Adipocyte (in vitro differentiated cells): ENCODE measurements around the gene CSRNP2.
"Not testable (repeated sequence)": the region's sequence is repeated elsewhere in the genome, so short reads cannot be mapped to it uniquely, and the experiment has no call there.

ENCODE experiments used
- DNase-seq: peaks from one replicate; pipeline ENCODE4 v3.0.0-alpha.2; 2015; ENCODE audit warnings: low read depth
- H3K27me3 ChIP-seq: replicated peaks from 2 replicates; pipeline ENCODE4 v1.7.0; 2013; ENCODE audit warnings: mild to moderate bottlenecking, low read length, moderate library complexity; ENCODE audit not compliant: control insufficient read depth, insufficient read depth
- H3K36me3 ChIP-seq: 2 replicates; pipeline ENCODE4 v1.7.0; 2013; ENCODE audit warnings: low read length, mild to moderate bottlenecking, moderate library complexity; ENCODE audit not compliant: control insufficient read depth, insufficient read depth, severe bottlenecking
- H3K4me1 ChIP-seq: 2 replicates; pipeline ENCODE4 v1.7.0; 2013; ENCODE audit warnings: mild to moderate bottlenecking, low read length, moderate library complexity; ENCODE audit not compliant: control insufficient read depth, insufficient read depth
- H3K4me3 ChIP-seq: 2 replicates; pipeline ENCODE4 v1.7.0; 2013; ENCODE audit warnings: mild to moderate bottlenecking, low read length, moderate library complexity
- H3K9ac ChIP-seq: 2 replicates; pipeline ENCODE4 v1.7.0; 2013; ENCODE audit warnings: mild to moderate bottlenecking, low read length, moderate library complexity
- H3K9me3 ChIP-seq: 2 replicates; pipeline ENCODE4 v1.7.0; 2013; ENCODE audit warnings: mild to moderate bottlenecking, low read length, moderate library complexity; ENCODE audit not compliant: control insufficient read depth

The CSRNP2 gene

GRCh38 chr12:51108136-51108535, 24.7 kb upstream of the CSRNP2 start:
- Histone ChIP-seq H3K36me3 (peaks cover 70% of the 10 kb centered on the region), H3K27me3 (no peaks in the 10 kb centered on the region), H3K4me1 (peaks cover 5% of the 10 kb centered on the region), H3K9me3 (no peaks in the 10 kb centered on the region), H3K9ac (no peak overlapping the region), H3K4me3 (no peak overlapping the region)
- no peak for DNase-seq

GRCh38 chr12:51103977-51104376, 20.6 kb upstream of the CSRNP2 start:
- no peak for DNase-seq
- no peak overlapping the region for H3K4me3 ChIP-seq
- H3K4me1 ChIP-seq = peaks cover 9% of the 10 kb centered on the region
- H3K9me3 ChIP-seq = no peaks in the 10 kb centered on the region
- H3K27me3 ChIP-seq = no peaks in the 10 kb centered on the region
- peaks cover 74% of the 10 kb centered on the region for H3K36me3 ChIP-seq
- H3K9ac ChIP-seq = no peak overlapping the region

GRCh38 chr12:51098611-51099010, 15.2 kb upstream of the CSRNP2 start:
- H3K9me3 ChIP-seq = no peaks in the 10 kb centered on the region
- H3K4me1 ChIP-seq = peaks cover 12% of the 10 kb centered on the region
- no peak for DNase-seq
- H3K4me3 ChIP-seq = no peak overlapping the region
- H3K36me3 ChIP-seq = peaks cover 74% of the 10 kb centered on the region
- H3K27me3 ChIP-seq = no peaks in the 10 kb centered on the region
- peak overlapping the region; percentile 49 for H3K9ac ChIP-seq

DNA sequence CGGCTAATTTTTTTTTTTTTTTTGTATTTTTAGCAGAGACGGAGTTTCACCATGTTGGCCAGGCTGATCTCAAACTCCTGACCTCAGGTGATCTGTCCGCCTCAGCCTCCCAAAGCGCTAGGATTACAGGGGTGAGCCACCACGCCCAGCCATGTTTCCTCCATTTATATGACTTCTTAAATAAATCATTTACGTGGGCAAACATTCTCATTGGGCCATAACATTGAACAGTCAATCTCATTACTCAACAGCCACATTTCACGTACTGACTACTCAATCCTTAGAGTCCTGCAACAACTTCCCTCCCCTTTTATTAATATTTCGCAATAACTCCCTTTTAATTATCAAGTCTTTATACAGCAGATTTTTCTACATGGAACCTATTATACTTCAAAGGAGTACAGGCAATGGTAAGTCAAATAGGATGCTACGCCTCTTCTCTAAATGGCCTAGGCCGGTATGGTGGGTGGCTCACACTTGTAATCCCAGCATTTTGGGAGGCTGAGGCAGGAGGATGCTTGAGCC, 7.4 kb upstream of the CSRNP2 start:
- Histone ChIP-seq H3K4me1 (no peaks in the 10 kb centered on the region), H3K9ac (no peak overlapping the region), H3K27me3 (no peaks in the 10 kb centered on the region), H3K4me3 (no peak overlapping the region), H3K9me3 (no peaks in the 10 kb centered on the region), H3K36me3 (peaks cover 33% of the 10 kb centered on the region)
- DNase-seq = no peak

- H3K9me3 ChIP-seq = no peaks in the 10 kb centered on the region
- no peaks in the 10 kb centered on the region for H3K27me3 ChIP-seq
- H3K4me3 ChIP-seq = no peak overlapping the region
- no peak for DNase-seq
- H3K4me1 ChIP-seq = peaks cover 3% of the 10 kb centered on the region
- H3K36me3 ChIP-seq = peaks cover 8% of the 10 kb centered on the region
- H3K9ac ChIP-seq = no peak overlapping the region
Observed at GRCh38 chr12:51087818-51088217, 4.4 kb upstream of the CSRNP2 start.

DNA sequence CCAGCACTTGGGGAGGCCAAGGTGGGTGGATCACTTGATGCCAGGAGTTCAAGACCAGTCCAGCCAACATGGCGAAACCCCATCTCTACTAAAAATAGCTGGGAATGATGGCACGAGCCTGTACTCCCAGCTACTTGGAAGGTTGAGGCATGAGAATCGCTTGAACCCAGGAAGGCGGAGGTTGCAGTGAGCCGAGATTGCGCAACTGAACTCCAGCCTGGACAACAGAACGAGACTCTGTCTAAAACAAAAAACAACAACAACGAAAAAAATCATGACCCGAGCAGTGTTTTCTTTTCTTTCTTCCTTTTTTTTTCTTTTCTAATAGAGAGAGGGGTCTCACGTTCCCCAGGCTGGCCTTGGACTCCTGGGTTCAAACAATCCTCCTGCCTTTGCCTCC, 3.5 kb upstream of the CSRNP2 start:
- peaks cover 6% of the 10 kb centered on the region for H3K4me1 ChIP-seq
- no peaks in the 10 kb centered on the region for H3K9me3 ChIP-seq
- H3K27me3 ChIP-seq = no peaks in the 10 kb centered on the region
- H3K4me3 ChIP-seq = no peak overlapping the region
- H3K36me3 ChIP-seq = peaks cover 8% of the 10 kb centered on the region
- DNase-seq = no peak
- H3K9ac ChIP-seq = no peak overlapping the region

- no peaks in the 10 kb centered on the region for H3K27me3 ChIP-seq
- H3K4me3 ChIP-seq = no peak overlapping the region
Observed at GRCh38 chr12:51085757-51086156, 2.4 kb upstream of the CSRNP2 start.

GRCh38 chr12:51082561-51083125, 753 bp downstream of the CSRNP2 start:
- Histone ChIP-seq H3K4me1 (peaks cover 21% of the 10 kb centered on the region), H3K36me3 (no peaks in the 10 kb centered on the region), H3K4me3 (peak overlapping the region; percentile 89), H3K9ac (peak overlapping the region; percentile 92), H3K27me3 (no peaks in the 10 kb centered on the region), H3K9me3 (no peaks in the 10 kb centered on the region)
- DNase-seq = peak; percentile 69

More at GRCh38 chr12:51085757-51086156, 2.4 kb upstream of the CSRNP2 start:
- peaks cover 8% of the 10 kb centered on the region for H3K36me3 ChIP-seq
- no peaks in the 10 kb centered on the region for H3K9me3 ChIP-seq
- DNase-seq = no peak
- no peak overlapping the region for H3K9ac ChIP-seq
- peaks cover 13% of the 10 kb centered on the region for H3K4me1 ChIP-seq

DNA sequence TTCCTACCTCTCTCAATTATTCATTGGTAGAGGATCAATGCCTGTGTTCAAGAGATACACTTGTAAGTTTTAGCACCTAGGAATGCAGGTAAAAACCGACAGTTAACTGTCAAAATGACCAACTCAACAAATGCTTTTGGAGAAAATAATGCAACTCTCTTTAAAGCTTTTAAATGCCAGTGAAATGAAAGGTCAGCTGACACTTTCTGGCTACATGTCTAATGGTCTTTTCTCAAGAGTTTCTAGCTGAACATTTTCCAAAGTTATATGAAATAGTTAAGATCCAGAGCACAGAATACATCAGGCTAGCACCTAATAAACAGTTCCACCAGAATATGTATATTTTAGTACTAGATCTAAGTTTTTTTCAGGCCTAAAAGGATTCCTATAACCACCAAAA, 2.0 kb downstream of the CSRNP2 start:
- peaks cover 33% of the 10 kb centered on the region for H3K4me1 ChIP-seq
- no peaks in the 10 kb centered on the region for H3K36me3 ChIP-seq
- no peaks in the 10 kb centered on the region for H3K27me3 ChIP-seq
- peak; percentile 13 for DNase-seq
- peak overlapping the region; percentile 89 for H3K4me3 ChIP-seq
- no peaks in the 10 kb centered on the region for H3K9me3 ChIP-seq
- peak overlapping the region; percentile 92 for H3K9ac ChIP-seq

- peaks cover 46% of the 10 kb centered on the region for H3K4me1 ChIP-seq
- no peaks in the 10 kb centered on the region for H3K36me3 ChIP-seq
- no peak overlapping the region for H3K9ac ChIP-seq
- no peaks in the 10 kb centered on the region for H3K27me3 ChIP-seq
- H3K4me3 ChIP-seq = no peak overlapping the region
- no peaks in the 10 kb centered on the region for H3K9me3 ChIP-seq
- DNase-seq = no peak
Observed at GRCh38 chr12:51080136-51080535, 3.3 kb downstream of the CSRNP2 start.

DNA sequence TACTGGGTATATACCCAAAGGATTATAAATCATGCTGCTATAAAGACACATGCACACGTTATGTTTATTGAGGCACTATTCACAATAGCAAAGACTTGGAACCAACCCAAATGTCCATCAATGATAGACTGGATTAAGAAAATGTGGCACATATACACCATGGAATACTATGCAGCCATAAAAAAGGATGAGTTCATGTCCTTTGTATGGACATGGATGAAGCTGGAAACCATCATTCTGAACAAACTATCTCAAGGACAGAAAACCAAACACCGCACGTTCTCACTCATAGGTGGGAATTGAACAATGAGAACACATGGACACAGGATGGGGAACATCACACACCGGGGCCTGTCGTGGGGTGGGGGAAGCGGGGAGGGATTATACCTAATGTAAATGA, 4.5 kb downstream of the CSRNP2 start:
- H3K36me3 ChIP-seq, H3K27me3 ChIP-seq, DNase-seq, H3K4me3 ChIP-seq, H3K9me3 ChIP-seq, H3K9ac ChIP-seq: not testable (repeated sequence)
- peaks cover 49% of the 10 kb centered on the region for H3K4me1 ChIP-seq

DNA sequence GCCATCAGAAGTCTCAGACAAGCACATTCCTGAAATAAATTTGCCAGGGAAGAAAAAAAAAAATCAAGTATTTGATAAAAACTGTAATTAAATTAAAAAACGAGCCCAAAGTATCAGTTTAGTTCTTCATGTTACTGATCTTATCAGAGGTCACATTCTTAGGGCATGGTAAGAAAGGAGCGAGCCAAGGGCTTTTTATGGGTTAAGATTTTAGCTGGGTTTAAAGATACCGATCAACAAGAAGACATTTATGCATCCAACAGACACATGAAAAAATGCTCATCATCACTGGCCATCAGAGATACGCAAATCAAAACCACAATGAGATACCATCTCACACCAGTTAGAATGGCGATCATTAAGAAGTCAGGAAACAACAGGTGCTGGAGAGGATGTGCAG, 5.0 kb downstream of the CSRNP2 start:
- not testable (repeated sequence) for DNase-seq, H3K9me3 ChIP-seq, H3K4me3 ChIP-seq, H3K36me3 ChIP-seq, H3K27me3 ChIP-seq
- Histone ChIP-seq H3K4me1 (peaks cover 47% of the 10 kb centered on the region), H3K9ac (peak overlapping the region; percentile 36)
